Stimulated activated CD4-positive, alpha-beta T cell treated with anti-CD3 and anti-CD28 coated beads, Interleukin-4, amount 100 ng/mL, for 24 hours (primary cell): ENCODE data around the gene SYNPR.

ENCODE experiments used
- DNase-seq: peaks from one replicate; pipeline ENCODE4 v3.0.0-alpha.2; 2020

Gene SYNPR

DNA sequence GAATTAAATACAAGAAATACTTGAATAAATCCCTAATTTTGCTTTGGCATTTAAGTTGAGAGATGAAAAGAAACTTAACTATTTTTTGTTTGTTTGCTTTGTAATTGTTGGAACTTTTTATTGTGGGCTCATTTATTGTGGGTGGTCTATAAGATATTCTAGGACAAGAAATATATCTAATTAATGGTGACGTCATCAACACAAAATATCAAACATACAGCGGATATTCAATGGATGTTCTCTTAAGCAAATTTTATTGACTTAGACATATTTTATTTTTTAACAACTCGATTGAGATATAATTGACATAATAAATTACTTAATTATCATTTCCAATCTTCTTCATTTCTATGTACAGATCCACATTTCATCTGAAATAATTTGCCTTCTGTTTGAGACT, 30.0 kb downstream of the SYNPR start:
- no peak for DNase-seq

DNA sequence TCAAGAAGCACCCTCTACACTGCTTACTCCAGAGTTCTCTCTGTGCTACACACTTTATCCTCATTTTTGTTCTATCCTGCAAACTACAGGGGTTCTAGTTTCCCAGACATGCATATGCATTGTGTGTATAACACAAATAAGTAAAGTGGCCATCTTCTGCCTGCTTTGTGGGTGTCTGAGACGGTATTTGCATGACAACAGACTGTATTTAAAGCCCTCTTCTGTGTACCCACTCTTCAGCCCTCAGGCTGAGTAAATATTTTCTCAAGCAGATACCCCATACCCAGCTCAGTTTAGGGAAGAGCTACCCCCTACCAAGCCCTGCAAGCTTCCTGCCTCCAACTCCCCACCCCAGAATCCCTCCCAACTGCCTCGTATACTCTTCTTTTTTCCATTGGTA, 31.7 kb downstream of the SYNPR start:
- no peak for DNase-seq

DNA sequence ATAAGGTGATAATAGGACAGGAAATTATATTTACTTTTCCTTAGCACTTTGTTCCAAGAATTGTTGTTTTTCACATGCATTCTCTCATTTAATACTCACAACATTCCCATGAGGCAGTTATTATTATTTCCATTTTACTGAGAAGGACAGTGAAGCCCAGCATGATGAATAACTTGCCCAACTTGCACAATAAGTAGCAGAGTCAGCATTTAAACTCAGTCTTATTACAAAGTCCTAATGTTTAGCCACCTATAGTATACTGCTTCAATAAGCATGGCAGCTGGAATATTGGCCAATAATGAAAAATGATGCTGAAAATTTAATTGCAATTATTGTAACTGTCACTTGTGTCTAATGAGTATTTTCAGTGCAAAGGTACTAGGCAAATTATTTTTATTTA, 45.7 kb downstream of the SYNPR start:
- no peak for DNase-seq

DNA sequence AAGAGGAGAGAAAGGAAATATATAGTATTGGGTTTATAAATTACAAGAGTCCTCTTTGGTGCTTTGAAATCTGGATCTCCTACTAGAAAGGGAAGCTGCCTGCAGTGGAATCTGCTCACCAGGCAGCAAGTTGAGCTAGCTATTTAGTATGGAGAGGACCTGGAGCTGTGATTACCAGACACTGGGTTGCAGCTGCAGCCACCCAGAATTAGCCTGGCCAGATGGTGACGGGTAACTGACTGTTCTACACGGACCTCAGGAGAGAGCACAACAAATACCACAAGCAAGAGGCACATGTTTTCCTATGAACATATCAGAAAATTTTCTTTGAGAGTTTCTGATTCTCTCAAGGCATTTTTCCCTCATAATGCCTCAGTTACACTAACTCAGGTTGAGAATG, 46.5 kb downstream of the SYNPR start:
- DNase-seq = no peak

DNA sequence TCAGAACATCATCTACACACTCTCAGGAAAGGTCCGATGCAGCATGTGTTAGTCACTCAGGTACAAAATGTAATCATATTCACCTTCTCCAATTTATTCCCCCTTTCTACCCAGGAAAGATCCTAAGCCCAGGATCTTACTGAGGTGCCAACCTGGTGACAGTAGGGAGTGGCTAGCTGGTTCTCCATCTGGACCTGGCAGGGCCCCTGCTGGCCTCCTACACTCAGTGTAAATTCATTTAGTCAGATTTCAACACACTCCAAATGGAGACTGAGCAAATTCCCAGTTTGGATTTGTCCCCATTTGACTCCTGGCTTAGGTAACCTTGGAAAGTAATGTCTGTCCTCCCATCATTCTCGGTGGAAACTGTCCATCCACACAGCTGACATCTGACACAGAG, 47.3 kb downstream of the SYNPR start:
- no peak for DNase-seq

DNA sequence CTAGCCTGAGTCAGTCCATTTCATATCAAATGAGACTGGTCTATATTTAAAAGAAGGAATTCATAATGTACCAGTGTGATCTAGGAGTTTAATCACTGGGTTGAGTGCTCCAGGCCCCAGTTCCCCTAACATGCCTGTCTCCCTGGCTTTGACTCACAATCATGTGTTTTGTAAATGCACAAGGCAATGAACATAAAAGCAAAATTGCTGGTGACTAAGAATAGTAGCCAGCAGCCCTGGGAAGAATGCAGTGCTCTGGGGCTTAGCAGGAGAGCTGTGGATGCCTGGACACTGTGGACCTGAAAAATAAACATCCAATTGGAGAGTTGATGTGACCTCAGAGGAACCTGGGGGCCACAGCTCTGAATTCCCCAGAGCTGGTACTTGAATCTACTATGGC, 50.3 kb downstream of the SYNPR start:
- DNase-seq = no peak

DNA sequence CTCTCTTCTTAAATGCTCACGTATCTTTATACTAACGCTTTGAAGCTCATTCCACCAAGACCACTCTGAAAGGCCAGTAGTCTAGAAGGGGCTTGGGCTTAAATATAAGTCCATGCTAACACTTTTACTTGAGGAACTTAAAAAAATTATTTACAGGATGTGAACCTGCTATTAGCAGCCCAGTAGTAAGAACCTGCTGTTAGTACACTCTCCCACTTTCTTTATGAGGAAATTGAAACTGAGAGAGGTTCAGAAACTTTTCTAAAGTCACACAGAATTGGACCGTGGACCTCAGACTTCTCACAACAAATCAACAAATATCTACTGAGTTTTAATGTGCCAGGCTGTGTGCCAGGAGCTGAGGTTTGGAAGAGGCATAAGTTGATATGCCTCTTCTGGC, 53.4 kb downstream of the SYNPR start:
- no peak for DNase-seq

DNA sequence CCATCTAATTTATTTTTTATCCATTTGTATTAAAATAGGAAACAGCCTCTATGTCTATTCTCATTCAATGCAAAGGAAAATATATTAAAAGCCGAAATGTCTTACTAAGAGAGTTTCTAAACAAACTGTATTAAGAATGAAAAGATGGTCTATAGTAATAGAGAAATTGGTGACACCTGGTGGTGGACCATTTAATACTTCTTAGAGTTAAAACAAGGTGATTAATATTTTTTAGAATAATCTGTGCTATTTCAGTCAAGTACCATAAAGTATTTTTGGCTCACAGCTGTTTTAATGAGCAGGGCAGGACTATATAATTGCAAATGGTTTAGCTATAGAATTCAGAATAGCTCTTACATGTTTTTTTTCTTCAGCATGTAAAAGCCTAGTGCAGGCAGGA, 55.7 kb downstream of the SYNPR start:
- DNase-seq = no peak

DNA sequence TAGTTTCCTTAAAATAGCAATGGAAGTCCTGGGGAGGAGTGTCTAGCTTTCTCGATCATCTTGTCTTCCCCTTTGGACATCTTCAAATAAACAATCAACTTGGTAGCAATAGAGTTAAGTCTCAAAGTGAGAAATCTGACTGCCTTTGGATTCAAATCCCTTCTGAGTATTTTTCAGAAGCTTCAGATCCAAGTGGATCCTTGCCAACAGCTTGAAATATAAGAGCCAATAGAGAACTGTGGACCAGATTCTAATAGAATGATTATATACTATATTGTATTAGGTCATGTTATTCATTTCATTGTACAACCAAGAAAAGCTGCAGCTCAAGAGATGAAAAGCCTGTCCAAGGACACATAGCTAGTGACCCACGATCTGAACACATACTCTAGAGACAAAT, 60.2 kb downstream of the SYNPR start:
- no peak for DNase-seq

DNA sequence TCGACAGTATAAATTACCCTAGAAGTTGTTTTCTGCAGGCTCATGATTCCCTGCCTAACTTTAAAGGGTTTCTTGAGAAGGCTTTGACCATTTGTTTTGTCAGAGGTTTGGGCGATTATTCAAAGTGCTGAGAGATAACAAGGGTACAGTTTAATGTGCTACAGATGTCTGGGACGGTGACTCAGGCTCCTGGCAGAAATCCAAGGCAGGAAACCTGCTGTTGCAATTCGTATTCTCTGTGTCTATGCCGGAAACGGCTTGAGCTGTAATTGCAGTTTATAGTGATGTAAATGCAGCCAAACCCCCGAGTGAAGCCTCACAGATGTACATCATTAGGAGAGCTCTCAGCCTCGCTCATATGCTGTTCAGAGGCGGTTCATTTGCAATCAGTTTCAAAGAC, 65.6 kb downstream of the SYNPR start:
- DNase-seq = peak; percentile 29

DNA sequence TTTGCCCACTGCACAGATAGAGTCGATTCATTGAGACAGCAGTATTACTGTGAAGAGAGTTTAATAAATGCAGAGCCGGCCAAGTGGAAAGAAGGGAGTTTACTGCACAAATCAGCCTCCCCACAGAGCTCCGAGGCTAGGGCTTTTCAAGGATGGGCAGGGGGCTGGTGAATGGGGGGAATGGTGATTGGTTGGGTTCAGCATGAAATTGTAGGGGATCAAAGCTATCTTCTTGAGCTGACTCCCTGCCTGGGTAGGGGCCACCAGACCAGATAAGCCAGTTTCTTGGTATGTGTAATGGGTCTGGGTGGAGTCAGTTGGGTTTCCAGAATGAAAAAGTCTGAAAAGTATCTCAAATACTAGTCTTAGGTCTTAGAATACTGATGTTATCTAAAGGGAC, 66.6 kb downstream of the SYNPR start:
- no peak for DNase-seq

DNA sequence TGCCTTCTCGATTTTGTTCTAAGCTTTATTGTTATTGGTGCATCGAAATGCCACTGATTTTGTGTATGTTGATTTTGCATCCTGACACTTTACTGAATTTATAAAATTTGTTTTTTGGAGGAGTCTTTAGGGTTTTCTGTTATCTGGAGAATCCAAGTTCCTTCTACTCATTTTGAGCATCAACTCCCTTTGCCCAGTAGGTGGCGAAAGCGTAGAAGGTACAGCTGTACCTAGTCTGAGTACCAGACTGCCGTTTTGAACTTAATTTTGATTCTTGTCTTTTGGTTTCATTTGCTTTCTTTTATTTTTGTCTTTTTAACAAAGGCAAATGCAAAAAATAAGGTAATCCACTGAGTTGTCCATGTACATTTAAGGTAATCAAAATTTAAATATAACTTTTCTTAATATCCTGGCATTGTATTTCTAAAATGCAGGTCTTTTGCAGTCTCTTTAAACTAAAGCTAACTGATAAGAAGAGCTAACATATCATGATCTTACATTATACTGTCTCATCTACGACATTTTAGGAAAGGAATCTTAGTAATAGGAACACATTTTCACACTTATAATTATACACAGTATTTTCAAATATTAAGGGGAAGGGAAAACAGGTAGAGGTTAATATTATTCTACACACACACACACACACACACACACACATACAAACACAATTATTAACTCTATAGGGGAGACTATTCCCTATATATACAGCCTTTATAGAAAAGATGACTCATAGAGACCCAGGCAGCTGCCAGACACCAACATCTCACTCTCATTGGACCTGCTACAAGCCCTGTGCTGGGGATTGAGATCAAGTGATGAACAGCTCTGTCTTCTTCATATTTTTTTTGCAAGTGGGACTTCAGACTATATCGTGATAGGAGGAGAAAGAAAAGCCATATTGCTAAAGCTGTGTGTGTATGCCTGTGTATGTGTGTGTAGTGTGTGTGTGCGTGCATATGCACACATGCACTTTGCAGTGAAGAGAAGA, 71.8 kb downstream of the SYNPR start:
- peak; percentile 29 for DNase-seq

DNA sequence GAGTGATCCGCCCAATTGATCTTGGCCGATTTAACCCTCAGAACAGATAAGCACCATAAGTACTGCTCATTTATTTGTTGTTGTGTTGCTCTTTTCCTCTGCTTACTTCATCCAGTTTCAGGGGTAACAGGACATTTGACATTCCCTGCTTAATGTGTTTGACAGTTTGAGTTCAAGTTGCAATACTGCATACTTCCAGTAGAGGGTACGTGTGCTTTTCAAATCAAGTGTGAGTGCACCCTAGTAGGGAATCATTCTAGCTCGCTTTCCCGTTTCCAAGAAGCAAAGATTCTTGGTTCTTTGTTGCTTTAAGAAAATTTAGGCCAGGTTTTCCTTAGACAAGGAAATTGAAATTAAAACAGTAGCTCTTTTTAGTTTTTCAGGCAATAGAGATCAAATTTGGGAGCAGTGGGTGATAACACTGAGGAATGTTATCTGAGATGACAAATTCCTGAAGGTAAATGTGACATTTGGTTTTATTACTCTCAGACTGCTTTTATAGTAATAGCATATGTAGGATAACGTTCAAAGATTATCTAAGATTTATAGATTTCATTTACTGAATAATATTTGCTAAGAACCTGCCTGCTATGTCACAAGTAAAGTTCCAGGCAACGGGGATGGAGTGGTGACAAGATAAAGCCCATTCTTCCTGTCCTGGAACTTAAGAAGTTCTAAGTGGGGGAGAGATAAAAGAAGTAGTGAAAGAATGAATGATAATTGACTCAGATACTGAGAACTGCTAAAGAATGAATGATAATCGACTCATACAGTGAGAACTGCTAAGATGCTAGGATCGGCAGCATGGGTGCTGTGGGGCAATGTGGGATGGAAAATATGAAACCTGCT, 73.3 kb downstream of the SYNPR start:
- no peak for DNase-seq

DNA sequence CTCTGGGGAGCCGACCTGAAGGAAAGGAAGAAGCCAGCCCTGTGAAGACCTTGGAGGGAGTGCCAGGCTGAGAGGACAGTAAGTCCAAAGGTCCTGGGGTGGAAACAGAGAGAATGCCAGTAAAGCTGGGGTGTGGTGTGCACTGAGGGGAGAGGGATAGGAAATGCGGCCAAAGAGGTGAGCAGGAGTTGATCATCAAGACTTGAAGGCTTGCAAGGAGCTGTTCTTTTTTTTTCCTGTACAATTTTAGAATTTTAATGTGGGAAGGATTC, 73.8 kb downstream of the SYNPR start:
- DNase-seq = no peak

DNA sequence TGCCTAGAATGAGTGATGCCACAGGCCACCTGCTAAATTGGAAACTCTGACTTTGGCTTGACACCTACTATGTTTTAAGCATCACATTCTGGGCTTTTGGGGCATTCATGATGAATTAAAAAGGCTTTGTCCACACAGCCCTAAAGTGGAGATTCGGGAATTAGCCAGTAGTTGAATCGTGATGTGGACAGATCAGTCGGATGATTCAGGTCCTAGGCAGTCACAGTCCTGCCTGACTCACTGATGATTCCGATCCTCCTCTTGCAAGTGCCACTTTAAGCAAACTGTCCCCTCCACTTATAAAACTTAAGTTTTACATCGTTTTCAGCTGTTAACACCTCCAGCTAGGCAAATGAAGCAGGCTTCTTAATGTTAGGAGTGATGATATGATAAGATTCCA, 75.3 kb downstream of the SYNPR start:
- DNase-seq = no peak

DNA sequence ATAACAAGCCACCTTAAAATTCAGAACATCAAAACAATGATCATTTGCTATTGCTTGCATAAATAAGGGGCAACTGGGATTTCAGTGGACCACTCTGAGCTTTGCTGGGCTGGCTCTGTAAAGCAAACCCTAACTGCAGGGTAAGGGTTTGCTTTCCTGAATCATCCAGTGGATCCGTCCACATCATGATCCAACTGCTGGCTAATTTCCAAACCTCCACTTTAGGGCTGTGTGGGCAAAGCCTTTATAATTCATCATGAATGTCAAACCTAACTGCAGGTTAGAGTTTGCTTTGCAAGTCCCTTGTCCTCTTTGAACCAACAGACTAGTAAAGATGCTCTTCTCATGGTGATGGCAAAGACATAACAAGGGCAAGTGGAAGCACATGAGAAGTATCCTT, 76.1 kb downstream of the SYNPR start:
- no peak for DNase-seq

DNA sequence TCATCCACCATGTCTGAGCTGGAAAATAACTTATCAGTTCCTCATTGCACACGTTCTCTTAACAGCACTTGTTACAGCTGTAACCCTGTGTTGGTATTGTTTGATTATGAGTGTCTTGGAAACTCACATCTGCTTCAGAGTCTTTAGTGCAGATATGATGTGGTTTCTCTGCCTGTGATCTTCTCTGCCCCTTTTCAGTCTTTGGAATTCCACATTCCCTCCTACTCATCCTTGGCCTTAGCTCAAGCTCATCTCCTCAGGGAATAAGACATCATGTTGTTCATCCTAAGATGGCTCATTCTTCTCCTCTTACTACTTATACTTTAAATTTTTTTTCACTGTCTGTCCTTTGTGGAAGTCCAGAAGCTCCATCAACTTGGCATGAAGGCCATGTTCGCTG, 77.7 kb downstream of the SYNPR start:
- no peak for DNase-seq

DNA sequence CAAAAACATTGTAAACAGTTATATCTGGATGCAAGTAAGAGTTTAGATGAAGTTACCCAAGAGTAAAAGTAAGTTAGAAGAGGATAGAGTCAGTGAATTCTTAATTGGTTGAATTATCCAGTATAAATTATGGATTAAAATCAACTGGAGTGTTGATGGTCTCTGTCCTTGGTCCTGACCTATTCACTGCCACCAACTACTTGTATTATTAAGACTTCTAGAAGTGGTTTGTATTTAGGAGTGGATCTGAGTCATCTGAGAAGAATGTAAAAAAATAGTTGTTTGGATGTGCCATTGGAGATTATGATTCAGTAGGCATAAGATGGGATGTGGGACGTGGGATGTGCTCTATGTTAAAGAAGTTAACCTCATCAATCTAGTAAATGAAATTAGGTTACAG, 86.4 kb downstream of the SYNPR start:
- DNase-seq = no peak

DNA sequence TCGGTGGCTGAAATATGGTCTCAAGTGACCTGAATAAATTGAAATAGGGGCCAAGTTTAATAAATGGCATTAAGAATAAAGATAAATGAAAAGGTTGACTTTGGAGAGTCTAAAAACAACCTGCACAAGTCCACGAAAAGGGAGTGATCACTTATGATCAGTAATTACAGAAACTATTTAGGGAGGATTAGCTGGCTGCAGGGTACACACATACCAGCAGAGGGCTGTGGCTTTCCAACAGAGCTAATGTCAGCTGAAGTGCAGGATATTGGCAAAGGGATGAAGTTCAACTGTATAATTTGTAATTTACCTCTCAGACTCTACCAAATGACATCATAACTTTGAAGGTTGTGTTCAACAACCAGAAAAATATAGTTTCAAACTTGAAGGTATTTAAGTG, 86.8 kb downstream of the SYNPR start:
- no peak for DNase-seq

DNA sequence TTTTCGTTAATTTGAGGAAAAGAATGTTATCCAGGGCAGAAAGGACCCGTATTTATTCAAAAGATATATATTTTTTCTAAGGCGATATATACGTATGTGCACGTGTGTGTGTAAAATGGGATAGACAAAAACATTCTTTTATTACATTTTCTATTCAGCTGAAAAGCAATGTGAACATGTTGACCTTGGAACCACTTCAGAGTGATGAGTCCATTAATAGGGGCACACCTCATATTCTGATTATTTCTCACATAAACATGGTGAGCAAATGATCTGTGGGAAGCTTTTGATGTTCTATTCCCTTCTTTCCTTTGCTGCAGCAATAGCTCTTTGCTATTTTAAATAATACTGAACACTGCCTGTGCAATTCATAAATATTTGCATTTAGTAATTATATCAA, 87.6 kb downstream of the SYNPR start:
- no peak for DNase-seq

DNA sequence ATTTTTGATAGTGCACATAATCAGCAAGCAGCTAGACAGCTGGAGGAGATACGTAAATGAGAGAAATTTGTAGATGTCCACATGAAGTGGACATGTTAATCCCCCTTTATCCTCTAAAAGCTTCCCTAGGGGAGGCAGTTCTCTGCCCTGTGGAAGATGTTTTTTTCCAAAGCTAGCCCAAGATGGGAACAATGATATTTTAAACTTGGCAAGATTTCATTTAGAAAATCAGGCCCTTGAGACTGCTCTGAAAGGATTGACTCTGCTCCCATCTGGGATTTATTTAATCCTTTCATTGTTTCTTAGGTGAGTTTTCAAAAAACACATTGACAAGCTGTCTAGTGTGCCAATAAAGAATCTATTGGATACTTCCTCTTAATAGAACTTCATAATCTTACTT, 92.0 kb downstream of the SYNPR start:
- no peak for DNase-seq

DNA sequence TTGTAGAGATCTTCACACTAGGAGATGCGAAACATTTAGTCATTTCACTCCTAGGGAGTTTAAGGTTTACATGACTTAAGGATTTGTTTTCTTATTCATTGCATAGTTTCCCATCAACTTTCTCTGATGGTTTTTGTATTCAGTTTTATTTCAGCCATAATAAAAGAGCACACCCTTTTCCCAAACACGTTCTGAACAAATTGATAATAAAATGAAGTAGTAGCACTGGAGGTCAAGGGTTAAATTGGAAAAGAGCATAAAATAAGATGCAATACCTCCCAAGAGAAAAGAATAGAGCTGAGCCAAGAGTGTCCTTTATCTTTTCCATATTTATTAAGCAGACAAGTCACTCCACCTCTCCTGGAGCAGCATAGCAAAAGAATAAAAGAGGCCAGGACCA, 104.9 kb downstream of the SYNPR start:
- DNase-seq = no peak

DNA sequence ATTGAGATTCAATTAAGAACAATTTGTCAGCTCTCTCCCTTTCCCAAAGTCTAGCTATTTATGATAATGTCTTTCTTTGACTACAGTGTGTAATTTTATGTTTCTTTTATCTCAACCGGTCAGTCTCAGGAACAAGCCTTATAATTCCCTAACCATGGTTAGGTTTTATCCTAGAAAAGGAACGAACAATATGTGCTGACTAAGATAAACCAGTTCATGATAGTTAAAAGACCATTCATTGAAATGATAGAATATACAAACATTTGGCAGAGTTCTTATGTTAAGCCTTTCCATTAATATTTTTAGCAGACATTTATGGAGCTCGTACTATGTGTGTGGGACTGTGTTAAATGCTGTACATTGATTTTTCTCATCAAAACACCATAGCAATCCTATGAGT, 106.3 kb downstream of the SYNPR start:
- DNase-seq = no peak

DNA sequence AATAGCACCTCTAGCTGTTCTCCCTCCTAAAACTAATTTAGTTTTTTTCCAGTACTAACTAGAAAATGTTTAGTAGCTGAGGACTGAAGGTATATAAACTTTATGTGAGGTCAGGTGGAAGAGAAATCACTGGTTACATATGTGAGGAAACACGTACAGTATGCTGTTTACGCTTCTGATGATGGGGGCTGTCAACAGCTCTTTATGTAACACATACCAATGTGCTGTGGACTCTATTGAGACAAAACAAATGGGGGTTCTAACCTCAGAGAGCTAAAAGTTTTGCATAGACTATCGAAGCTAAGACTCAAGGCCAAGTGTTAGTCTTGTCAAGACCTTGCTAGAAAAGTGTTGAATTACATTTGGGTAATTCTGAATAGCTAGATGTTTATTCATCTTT, 107.5 kb downstream of the SYNPR start:
- DNase-seq = no peak

DNA sequence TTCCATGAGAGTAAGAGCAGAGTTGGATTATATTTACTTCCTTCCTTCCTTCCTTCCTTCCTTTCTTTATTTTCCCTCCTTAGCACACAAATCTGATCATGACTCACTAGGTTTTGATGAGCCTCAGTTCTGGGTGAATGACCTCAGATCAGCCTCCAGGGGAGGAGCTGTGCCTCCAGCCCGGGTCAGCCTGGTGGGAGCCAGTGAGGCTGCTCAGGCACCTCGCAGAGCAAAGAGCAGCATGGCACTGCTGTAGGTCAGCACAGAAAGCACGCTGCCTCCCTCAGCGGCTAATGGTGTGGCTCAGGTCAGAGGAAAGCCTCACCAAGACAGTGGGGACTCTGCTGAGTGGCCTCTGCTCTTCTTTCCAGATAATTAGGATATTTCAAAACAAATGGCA, 108.5 kb downstream of the SYNPR start:
- no peak for DNase-seq
